B cell (primary cell): ENCODE results near the gene PLPPR3. TPM values are rescaled to one million over a fixed set of nuclear protein-coding genes. Genes with fewer than 3 reads are reported as not detected.

Source experiments
- ATAC-seq: fragments of 200-7000 bp; cut with Tn5 transposase; one replicate; pipeline ENCODE4 v1.10.0; 2021; ENCODE audit warnings: low read depth, mild to moderate bottlenecking, moderate number of reproducible peaks, moderate library complexity
- CTCF ChIA-PET: fragments of 350-600 bp; sonication (Branson Sonifier 250); formaldehyde crosslinking; loops from one replicate; lab custom pipeline; 2021; ENCODE audit warnings: antibody characterized with exemption, inconsistent platforms; lab: Charles Lee
- POLR2A ChIA-PET: fragments of 350-600 bp; sonication (Branson Sonifier 250); formaldehyde crosslinking; loops from one replicate; lab custom pipeline; 2021; ENCODE audit warnings: antibody characterized with exemption; lab: Charles Lee
- DNase-seq: peaks from one replicate; pipeline ENCODE4 v3.0.0; 2013
- H2AFZ ChIP-seq: 2 replicates; pipeline ENCODE4 v1.6.1; 2012; ENCODE audit warnings: mild to moderate bottlenecking, low read depth, low read length; ENCODE audit not compliant: insufficient read depth, poor library complexity, severe bottlenecking
- H3K27ac ChIP-seq, 2 donors: 1 replicate in 1 of 2; 2 replicates in 1 of 2; pipeline ENCODE4 v1.5.1; 2012 to 2013; ENCODE audit warnings: low read length in 2 of 2, mild to moderate bottlenecking in 2 of 2, moderate library complexity in 1 of 2
- H3K27me3 ChIP-seq, 4 experiments: fragments of 200-600 bp in 1 of 4; sonication (generic) in 1 of 4; replicated peaks in 1 of 4; 1 replicate in 2 of 4; 2 replicates in 2 of 4; pipeline versions ENCODE4 v1.6.1 to v1.7.0; 2013 to 2016; ENCODE audit warnings: low read length in 3 of 4, mild to moderate bottlenecking in 2 of 4, mixed read lengths in 1 of 4, moderate library complexity in 1 of 4; ENCODE audit not compliant: insufficient read depth in 4 of 4, control insufficient read depth in 3 of 4; ENCODE audit errors: control extremely low read depth in 1 of 4
- H3K36me3 ChIP-seq, 2 experiments: replicated peaks in 1 of 2; 1 replicate in 1 of 2; 2 replicates in 1 of 2; pipeline versions ENCODE4 v1.6.1 to v1.7.1; 2013; ENCODE audit warnings: low read length in 1 of 2; ENCODE audit not compliant: insufficient read depth in 2 of 2, control insufficient read depth in 1 of 2; ENCODE audit errors: control extremely low read depth in 1 of 2, extremely low read depth in 1 of 2
- H3K4me1 ChIP-seq, 2 donors: fragments of 200-600 bp in 1 of 2; sonication (generic) in 1 of 2; 1 replicate in 1 of 2; 2 replicates in 1 of 2; pipeline versions ENCODE4 v1.5.1 to v1.6.1; 2013 to 2017; ENCODE audit warnings: low read length in 2 of 2; ENCODE audit not compliant: control insufficient read depth in 2 of 2, insufficient read depth in 2 of 2
- H3K4me2 ChIP-seq: replicated peaks from 2 replicates; pipeline ENCODE3; 2012; ENCODE audit warnings: mild to moderate bottlenecking, low read depth, low read length; ENCODE audit not compliant: poor library complexity, severe bottlenecking
- H3K4me3 ChIP-seq, 5 experiments: fragments of 200-600 bp in 1 of 5; sonication (generic) in 1 of 5; 1 replicate in 3 of 5; 2 replicates in 2 of 5; pipeline versions ENCODE4 v1.5.1 to v1.7.0; 2011 to 2016; ENCODE audit warnings: low read length in 4 of 5, mild to moderate bottlenecking in 4 of 5, low read depth in 2 of 5, control low read depth in 1 of 5, moderate library complexity in 1 of 5; ENCODE audit not compliant: insufficient read depth in 1 of 5; ENCODE audit errors: control extremely low read depth in 1 of 5, extremely low read depth in 1 of 5
- H3K79me2 ChIP-seq: fragments of 200-600 bp; sonication (generic); one replicate; pipeline ENCODE4 v1.6.0; 2016; ENCODE audit warnings: low read length; ENCODE audit not compliant: control insufficient read depth, insufficient read depth
- H3K9ac ChIP-seq: fragments of 200-600 bp; sonication (generic); 2 replicates; pipeline ENCODE4 v1.6.1; 2017; ENCODE audit warnings: mild to moderate bottlenecking, low read length, moderate library complexity
- H3K9me3 ChIP-seq, 3 donors: one replicate each; pipeline versions ENCODE4 v1.6.1 to v1.7.1; 2013; ENCODE audit warnings: low read length in 2 of 3; ENCODE audit not compliant: control insufficient read depth in 2 of 3, insufficient read depth in 1 of 3; ENCODE audit errors: control extremely low read depth in 1 of 3
- H4K20me1 ChIP-seq: 2 replicates; pipeline ENCODE4 v1.6.0; 2012; ENCODE audit warnings: mild to moderate bottlenecking, low read length; ENCODE audit not compliant: insufficient read depth, control insufficient read depth, poor library complexity, severe bottlenecking
- H3K27ac Mint-ChIP-seq: one replicate; pipeline ENCODE4 v1.8.0; 2021; ENCODE audit warnings: mixed read lengths
- H3K27me3 Mint-ChIP-seq: one replicate; pipeline ENCODE4 v1.8.0; 2021; ENCODE audit warnings: mixed read lengths
- H3K4me1 Mint-ChIP-seq: one replicate; pipeline ENCODE4 v1.8.0; 2021; ENCODE audit warnings: mixed read lengths
- H3K4me3 Mint-ChIP-seq: one replicate; pipeline ENCODE4 v1.8.0; 2021; ENCODE audit warnings: mixed read lengths
- H3K9me3 Mint-ChIP-seq: one replicate; pipeline ENCODE4 v1.8.0; 2022; ENCODE audit warnings: mixed read lengths; ENCODE audit not compliant: insufficient read depth
- CTCF ChIP-seq: fragments of 200-600 bp; IDR thresholded peaks from one replicate; pipeline ENCODE4 v1.8.0; 2022; ENCODE audit warnings: antibody characterized with exemption, mild to moderate bottlenecking
- EZH2 ChIP-seq: IDR thresholded peaks from 2 replicates; pipeline ENCODE4 v1.6.1; 2012; ENCODE audit warnings: borderline replicate concordance, low read depth, mild to moderate bottlenecking, moderate library complexity, low read length; ENCODE audit not compliant: insufficient read depth, poor library complexity, severe bottlenecking
- WGBS: methylation state at CpG from one replicate; pipeline ENCODE4 v1.1.5; 2013; ENCODE audit warnings: missing lambda C conversion rate; ENCODE audit not compliant: insufficient coverage; 5-methylcytosine and 5-hydroxymethylcytosine counted together
- intact Hi-C: fragments of 100-400 bp; cut with micrococcal nuclease; formaldehyde crosslinking; loops from one replicate; pipeline ENCODE4 v1.10.0; 2022
- polyA plus RNA-seq: library from polyadenylated mRNA; depleted of rRNA; stranded (reverse); fragments of >200 nt; gene quantifications from 2 replicates; pipeline ENCODE4 v1.2.3, GENCODE V29; 2012
- total RNA-seq, 2 donors: library from RNA; stranded (reverse); fragments of 120-200 nt in 1 of 2; gene quantifications; 1 replicate in 1 of 2; 2 replicates in 1 of 2; pipeline versions ENCODE4 v1.2.3 to v1.2.4, GENCODE V29; 2013 to 2022

The PLPPR3 gene
- total and polyA plus RNA-seq, 2 donors (not counting 1 experiment from before 2014, with no cell fraction given): not detected

GRCh38 chr19:858284-858683, 36.5 kb upstream of the PLPPR3 start:
- intact Hi-C loops: no loop called here
- CTCF ChIA-PET: interaction anchor here (0.7 to 7.5 kb wide), 7 partner anchors 11 to 126 kb away, joined by 3 to 72 read pairs (median 4); partner anchors contain the start of genes MED16, RNU6-9 and WDR18
- Histone ChIP-seq H3K9me3 (peaks cover 0 to 38% (median 0%) of the 10 kb centered on the region in 3 donors), H3K9ac (no peak overlapping the region), H3K36me3 (no peaks in the 10 kb centered on the region), H3K4me3 (no peak overlapping the region), H3K27ac (no peak overlapping the region), H3K4me1 (peaks cover 20 to 34% of the 10 kb centered on the region in 2 donors), H3K79me2 (no peaks in the 10 kb centered on the region), H3K27me3 (peaks cover 0 to 37% (median 8%) of the 10 kb centered on the region in 4 experiments), H3K4me2 (no peak overlapping the region), H4K20me1 (no peaks in the 10 kb centered on the region), H2AFZ (no peak overlapping the region)
- Mint-ChIP-seq H3K27me3 (peaks cover 7% of the 10 kb centered on the region), H3K4me3 (no peak overlapping the region), H3K27ac (no peak overlapping the region), H3K9me3 (no peaks in the 10 kb centered on the region), H3K4me1 (peaks cover 12% of the 10 kb centered on the region)
- 90% methylated on average over 2 of the region's 9 CpGs for WGBS
- no peak for ATAC-seq
- POLR2A ChIA-PET: interaction anchor here (0.5 to 0.6 kb wide), 2 partner anchors 337 to 961 kb away, joined by 3 to 9 read pairs; no protein-coding TSS in a partner anchor
- TF ChIP-seq CTCF: no peak
- no peak for TF ChIP-seq EZH2
- peak; percentile 28 for DNase-seq

- POLR2A ChIA-PET: interaction anchor here (0.7 kb wide), 1 partner anchor 68 kb away, joined by 3 read pairs; no protein-coding TSS in a partner anchor
- intact Hi-C loops: loop anchor here (2.0 kb wide), 1 partner anchor 85 kb away; no protein-coding TSS in a partner anchor
- Histone ChIP-seq H3K4me1 (peaks cover 6 to 16% of the 10 kb centered on the region in 2 donors), H3K36me3 (no peaks in the 10 kb centered on the region), H3K9ac (no peak overlapping the region), H3K27me3 (peaks cover 0 to 38% (median 12%) of the 10 kb centered on the region in 4 experiments), H3K9me3 (peaks cover 0 to 29% (median 0%) of the 10 kb centered on the region in 3 donors), H2AFZ (no peak overlapping the region), H3K27ac (no peak overlapping the region), H3K79me2 (no peaks in the 10 kb centered on the region), H3K4me3 (no peak overlapping the region), H4K20me1 (no peaks in the 10 kb centered on the region), H3K4me2 (no peak overlapping the region)
- CTCF ChIA-PET: interaction anchor here (1.1 to 7.5 kb wide), 6 partner anchors 23 to 129 kb away, joined by 3 to 72 read pairs (median 10); partner anchors contain the start of genes MED16, RNU6-9 and WDR18
- DNase-seq (no peak), ATAC-seq (no peak)
- Mint-ChIP-seq H3K27ac (no peak overlapping the region), H3K9me3 (no peaks in the 10 kb centered on the region), H3K27me3 (peaks cover 3% of the 10 kb centered on the region), H3K4me1 (peaks cover 2% of the 10 kb centered on the region), H3K4me3 (no peak overlapping the region)
- WGBS: 81% methylated on average over 38 of the region's 40 CpGs
- TF ChIP-seq CTCF (no peak), EZH2 (no peak)
Measured at GRCh38 chr19:855566-856120, 33.9 kb upstream of the PLPPR3 start.
